ENCODE data around the gene FBXO42.
"Not testable (repeated sequence)": the region's sequence is repeated elsewhere in the genome, so short reads cannot be mapped to it uniquely, and the experiment has no call there.

The FBXO42 gene

DNA sequence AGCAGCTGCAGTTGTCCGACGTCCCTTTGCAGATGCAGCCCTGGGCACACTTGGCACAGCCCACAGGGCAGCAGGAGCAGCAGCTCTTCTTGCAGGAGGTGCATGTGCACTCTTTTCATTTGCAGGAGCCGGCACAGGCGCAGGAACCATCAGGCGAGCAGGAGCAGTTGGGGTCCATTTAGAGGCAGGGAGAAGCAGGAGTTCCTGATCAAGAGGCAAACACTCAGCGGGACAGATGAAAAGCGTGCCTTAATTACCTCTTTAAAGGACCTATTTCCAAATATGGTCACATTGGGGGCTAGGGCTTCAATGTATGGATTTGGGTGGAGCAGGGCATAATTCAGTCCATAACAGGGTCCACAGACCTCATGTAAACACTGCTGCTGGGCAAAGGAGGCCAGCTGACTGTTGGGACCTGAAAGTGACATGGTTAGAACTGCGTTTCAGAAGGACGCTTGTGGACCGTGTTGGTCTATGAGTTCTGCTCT is 111.0 kb downstream of the FBXO42 start:
- no peak for DNase-seq

DNA sequence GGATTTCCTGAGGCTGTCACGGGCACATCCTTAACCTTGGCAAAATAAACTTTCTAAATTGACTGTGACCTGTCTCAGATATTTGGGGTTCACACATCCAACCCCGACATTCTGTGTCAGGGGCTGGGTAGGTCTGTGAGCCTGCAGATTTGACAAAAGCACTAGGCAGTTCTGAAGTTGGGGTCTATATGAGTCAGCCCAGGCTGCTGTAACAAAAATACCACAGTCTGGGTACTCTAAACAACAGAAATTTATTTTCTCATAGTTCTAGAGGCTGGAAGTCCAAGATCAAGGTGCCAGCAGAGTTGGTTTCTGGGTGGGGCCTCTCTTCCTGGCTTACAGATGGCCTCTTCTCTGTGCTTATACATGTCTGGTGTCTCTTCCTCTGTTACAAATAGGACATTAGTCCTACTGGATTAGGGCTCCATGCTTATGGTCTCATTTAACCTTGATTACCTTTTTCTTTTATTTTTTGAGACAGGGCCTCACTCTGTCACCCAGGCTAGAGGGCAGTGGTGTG is 112.2 kb downstream of the FBXO42 start:
- peak; percentile 16 for DNase-seq

DNA sequence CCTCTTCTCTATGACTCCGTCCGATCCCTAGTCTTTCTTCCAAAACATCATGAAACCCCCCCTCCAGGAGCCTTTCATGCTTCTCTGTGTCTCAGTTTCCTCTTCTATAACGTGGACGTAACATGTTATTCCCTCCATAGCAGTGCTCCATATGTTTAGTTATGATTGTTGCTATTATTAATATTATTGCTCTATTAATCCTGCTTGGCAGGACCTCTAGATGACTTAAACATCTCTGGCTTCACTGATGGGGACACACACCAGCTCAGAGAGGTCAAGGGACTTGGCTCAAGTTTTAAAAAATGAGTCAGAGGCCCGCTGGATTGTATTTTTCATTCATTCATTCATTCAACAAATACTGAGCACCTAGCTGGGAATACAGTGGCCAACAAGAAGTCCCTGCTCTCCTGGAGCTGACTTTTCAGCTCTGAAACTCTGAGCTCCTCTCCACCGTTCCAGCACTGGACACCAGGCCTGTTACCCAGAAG is 114.9 kb downstream of the FBXO42 start:
- no peak for DNase-seq

DNA sequence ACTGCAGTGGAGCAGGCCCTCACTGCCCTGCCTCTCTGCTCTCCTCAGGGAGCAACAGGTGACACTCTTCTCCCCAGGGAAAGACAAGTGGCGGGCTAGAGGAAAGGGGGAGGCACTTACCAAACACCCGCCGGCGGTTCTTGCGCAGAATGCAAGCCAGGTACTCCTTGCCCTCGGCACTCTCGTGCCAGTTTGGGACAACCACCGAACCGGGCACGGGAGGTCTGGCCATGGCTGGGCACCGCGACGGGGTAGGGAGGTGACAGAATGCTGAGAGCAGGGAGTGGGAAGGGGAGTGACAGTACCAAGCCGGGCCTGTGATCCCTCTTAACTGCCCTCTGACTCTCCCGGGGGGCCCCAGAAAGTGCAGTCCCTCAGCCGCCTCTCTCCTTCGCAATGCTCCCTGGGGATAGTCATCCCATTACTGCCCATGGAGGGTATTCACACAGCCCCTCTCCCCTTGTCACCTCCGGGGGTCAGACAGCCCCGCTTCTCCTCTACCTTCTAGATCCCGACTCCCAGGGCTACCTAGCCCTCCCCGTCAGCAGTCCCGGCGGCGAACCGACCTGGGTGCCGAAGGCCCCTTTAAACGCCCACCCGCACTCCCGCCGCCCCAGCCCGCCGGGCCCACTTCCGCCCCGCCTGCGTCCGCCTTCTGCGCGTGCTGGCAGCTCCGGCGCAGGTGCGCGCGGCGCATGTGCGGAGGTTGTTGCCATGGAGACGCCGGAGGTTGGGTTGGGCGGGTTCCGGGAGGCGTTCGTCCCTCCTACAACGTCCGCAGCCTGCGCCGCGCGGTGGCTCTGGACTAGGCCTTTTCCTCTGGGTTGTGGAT is 115.6 kb downstream of the FBXO42 start, which contains the start of gene CPLANE2:
TSS of gene CPLANE2 (minus strand) at position 673 of the 832 bp plus-strand sequence. CDS start at position 232, 441 bp downstream.
- peak; percentile 97 for DNase-seq

DNA sequence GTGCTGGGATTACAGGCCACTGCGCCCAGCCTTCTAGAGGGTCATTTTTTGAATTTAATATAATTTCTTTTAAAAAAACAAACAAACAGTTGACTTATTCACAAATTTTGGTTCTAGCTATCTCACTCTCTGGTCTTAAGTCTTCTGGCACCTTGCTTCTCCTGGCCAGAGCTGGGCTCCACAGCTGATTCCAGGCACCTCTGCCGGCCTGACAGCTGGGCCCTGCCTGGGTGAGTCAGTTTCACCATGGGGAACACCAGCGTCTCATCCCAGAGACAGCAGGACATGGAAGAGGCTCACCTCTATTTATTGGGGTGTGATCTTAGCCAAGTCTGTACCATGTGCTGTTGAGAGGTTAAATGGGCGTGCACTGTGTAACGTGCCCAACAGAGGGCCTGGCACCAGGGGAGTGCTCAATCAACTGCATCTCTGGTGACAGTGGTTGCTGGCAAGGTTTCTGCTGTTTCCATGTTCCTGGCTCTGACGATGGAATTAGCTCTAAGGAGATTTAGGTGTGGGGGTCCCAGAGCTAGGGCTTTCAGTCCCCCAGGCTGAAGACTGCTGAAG is 116.3 kb downstream of the FBXO42 start:
- peak; percentile 65 for DNase-seq

DNA sequence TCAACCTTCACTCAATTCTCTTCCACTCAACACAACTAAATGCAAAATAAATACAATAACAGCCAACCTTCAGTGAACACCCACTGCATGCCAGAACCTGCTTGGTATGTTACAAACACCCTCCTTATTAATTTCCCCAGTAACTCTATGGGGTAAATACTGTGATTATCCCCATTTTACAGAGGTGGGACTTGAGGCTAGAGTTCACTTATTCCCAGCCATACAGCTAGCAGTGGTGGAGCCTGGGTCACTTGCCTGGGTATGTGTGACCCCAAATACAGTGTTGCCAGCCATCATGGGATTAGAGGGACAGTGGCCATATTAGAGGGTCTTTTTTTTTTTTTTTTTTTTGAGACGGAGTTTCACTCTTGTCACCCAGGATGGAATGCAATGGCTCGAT is 116.9 kb downstream of the FBXO42 start:
- no peak for DNase-seq

DNA sequence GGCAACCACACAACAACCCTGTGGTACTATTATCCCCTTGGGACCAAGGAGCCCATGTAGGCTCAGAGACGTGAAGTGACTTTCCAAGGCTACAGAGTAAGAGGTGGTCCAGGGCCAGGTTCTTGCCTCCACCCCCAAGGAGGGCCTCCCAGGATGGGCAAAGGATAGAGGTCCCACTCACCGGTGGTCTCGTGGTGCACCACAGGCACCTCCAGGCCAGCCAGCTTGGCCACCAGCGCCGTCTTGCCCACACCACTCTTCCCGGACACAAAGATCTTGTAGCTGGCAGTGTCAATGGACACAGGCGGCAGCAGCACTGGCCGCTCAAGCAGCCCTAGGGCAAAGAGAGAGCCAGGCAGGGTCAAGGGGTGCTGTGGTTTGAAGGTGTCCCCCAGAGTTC is 118.8 kb downstream of the FBXO42 start:
- DNase-seq = no peak

DNA sequence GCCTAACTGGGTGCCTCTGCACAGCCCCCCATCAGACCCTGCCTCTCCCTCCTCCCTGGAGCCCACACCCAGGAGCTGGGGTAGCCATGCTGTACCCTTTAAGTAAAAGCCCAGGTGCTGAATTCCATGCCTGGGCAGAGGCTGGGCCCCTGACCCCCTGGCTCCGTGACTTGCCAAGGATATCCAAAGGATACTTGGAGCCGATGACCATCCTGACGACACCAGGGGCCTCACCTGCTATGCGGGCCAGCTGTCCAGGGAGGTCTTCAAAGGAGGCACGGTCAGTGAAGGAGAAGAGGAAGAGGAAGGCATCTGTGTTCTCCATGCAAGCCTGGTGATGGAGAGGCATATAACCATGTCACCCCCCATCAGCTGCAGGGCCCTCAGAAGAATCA is 120.0 kb downstream of the FBXO42 start:
- no peak for DNase-seq

DNA sequence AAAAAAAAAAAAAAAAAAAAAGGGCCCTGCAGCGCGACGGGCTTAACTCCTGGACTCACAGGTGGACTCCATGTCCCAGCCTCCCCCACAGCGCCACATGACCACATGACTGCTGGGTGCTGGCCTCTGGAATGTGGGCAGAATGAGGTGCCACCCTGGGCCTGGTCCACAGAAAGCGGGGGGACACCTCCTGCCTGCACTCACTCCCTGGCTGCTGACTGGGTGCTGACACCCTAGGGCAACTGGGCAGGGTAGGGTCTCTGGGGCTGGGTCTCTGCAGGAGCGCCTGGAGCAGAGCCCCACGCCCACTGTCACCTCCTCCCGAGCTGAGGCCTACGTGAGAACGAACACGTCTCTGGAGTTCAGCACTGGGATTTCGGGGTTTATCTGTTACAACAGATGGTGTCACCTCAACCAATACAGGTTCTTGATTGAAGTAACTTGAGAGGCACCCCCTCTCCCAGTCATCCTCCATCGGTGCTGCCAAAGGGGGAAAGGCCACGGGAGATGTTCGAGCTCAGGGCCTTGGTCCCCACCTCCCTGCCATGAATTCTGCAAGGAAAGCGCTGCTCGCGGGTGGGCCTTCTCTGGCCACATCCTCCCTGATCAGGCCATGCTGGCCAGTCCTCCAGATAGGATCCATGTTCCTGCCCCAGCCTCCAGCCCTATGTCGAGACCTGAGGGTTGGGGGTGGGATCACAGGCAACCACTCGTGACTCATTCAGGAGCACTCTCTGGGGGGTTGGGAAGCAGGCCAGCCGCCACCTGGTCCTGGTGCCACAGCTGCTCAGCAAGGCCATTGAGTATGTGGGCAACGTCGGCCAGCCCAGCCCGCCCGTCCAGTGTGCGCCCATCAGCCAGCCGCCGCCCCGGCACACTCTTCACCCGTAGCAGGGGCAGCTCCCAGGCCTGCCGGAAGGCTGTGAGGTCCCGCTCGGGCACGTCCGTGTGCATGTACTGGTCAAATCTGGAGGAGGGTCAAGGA is 120.7 kb downstream of the FBXO42 start:
- DNase-seq = no peak

DNA sequence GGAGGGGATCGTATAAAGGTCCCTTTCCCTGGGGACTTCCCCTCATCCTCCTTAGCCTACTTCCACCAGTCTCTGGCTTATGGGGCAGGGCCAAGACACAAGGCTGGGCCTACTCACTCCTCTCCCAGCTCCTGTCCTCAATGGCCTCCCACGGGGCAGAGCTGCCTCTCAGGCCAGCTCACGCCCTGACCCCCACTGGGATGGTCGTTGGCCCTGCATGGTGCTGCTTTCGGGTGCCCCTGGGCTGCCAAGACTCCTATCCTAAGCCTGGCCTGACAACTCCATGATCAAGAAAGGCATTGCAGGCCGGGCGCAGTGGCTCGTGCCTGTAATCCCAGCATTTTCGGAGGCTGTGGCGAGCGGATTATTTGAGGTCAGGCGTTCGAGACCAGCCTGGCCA is 121.5 kb downstream of the FBXO42 start:
- DNase-seq = no peak

DNA sequence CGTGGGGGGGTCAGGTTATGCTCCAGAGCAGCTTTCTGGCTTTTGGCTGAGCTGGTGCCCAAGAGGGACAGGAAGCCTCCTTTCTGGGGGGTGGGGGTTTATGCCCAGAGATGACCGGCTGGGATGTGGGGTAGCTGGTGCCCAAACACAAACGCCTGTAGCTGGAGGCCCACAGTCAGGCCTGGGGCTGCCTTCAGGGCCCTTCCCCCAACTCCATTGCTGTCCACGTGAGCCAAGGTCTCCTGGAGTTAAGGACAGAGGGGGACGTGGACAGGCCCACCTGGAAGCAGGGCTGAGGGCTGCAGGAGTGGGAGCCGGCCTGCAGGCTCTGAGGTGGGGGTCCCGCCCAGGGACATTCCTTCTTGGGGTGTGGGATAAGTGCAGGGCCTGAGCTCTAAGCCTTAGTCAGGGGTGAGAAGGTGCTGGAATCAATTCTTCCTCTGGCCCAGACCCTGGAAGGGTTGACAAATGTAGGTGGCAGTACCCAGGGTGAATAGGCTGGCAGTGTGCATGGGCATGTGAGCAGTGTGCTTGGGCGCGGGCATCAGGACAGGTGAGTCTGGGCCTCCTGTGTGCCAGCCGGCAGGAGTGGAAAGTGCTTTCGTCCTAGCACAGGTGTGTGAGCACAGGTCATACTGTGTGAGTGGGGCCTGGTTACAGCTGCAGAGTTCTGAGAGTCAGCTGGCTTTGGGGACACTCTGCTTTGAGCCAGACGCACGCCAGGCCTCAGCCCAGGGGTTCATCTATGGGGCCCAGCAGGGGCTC is 122.1 kb downstream of the FBXO42 start:
- no peak for DNase-seq

DNA sequence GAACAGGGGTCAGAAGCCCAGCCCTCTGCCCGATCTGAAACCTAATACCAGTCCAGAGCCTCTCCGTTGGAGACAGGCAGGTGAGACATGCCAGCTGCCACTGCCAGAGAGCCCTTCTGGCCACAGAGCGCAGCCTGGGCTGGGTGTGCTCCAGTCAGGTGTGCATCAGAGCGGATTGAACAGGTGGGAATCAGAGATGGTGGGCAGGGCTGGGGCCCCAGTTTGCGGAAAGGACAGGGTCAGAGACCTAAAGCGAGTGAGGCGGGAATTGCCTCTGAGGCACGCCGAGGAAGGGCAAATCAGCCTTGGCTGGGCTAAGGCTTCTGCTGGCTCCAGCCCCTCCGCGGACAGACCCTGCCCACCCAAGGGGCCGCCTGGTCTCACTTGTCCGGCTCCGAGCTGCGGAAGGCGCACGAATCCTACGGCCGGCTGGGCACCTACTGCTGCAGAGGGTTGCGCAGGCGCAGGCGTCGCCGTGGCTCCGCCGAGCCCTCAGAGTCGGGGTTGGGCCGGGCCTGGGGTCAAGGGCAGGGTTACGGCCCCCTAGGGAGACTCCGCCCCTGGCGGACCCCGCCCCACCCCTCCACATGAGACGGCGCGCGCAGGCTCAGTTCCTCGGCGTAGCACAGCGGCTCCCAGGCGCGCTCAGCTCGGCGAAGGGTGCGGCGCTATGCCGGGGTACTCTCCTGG is 125.6 kb downstream of the FBXO42 start:
- no peak for DNase-seq

DNA sequence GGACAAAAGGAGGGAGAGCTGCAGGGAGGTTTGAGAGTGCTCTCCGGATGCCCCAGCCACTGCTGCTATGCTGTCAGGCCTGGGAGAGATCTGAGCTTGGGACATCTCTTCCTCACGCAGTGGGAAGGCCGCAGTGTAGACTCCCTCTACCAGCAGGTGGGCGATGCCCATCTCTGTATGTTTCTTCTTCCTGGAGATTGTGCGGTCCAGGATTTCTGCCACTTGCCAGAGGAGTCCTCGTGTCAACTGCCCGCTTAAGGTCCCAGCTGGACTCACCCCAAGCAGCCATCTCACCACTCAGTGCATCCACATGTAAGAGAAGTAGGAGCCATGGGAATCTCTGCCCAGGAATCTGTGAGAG is 126.2 kb downstream of the FBXO42 start:
- DNase-seq = no peak

DNA sequence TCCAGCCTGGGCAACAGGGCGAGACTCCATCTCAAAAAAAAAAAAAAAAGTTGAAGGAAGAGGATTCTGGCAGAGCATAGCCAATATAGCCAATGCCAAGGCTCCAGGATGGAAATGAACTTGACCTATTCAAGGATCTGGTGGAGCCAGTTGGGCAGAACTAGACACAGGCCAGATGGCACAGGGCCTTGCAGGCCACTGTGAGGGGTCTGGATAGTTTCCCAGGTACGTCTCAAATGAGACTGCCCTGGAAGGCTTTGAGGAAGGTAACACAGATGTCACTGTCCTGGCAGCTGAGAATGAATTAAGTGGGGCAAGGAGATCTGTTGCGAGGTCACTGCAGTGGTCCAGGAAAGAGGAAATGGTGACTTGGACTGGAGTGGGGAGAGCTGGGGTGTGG is 127.8 kb downstream of the FBXO42 start:
- DNase-seq = no peak

DNA sequence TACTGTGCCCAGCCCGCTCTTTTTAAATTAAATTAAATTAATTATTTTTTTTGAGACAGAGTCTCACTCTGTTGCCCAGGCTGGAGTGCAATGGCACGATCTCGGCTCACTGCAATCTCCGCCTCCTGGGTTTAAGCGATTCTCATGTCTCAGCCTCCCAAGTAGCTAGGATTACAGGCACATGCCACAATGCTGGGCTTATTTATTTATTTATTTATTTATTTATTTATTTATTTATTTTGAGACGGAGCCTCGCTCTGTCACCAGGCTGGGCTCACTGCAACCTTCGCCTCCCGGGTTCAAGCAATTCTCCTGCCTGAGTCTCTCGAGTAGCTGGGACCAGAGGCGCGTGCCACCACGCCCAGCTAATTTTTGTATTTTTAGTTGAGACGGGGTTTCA is 129.6 kb downstream of the FBXO42 start:
- DNase-seq = not testable (repeated sequence)

DNA sequence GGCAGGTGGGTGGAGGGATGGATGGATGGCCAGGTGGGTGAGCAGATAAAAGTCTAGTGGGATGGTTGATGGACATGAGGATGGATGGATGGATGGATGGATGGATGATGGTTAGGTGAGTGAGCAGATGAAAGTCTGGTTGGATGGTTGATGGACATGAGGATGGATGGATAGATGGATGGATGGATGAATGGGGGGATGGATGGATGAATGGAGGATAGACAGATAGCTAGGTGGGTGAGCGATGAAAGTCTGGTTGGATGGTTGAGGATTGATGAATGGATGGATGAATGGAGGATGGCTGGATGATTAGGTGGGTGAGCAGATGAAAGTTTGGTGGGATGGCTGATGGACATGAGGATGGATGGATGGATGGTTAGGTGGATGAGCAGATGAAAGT is 130.8 kb downstream of the FBXO42 start:
- DNase-seq = no peak

DNA sequence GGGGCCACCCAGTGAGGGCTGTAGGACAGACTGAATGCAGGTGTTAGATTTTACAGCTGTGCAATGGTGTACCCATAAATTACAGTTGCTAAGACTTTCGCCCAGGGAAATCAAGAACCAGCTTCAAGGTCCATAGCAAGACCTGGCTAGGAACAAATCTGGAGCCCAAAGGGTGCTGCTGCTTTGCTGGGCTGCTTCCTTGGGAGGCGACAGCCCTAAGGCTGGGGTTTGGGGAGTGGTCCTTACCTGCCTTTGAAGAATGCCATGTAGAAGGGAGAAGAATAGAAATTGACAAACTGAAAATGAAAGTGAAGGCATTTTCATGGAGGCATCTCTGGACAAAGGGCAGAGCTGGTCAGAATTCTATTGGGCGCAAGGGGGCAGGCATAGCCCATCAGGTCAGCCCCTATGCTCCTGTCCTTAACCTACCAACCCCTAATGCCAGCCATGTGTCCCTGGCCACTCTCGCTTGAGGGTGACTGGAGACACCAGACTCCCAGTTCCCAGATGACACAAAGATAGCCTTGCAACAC is 132.2 kb downstream of the FBXO42 start:
- no peak for DNase-seq

DNA sequence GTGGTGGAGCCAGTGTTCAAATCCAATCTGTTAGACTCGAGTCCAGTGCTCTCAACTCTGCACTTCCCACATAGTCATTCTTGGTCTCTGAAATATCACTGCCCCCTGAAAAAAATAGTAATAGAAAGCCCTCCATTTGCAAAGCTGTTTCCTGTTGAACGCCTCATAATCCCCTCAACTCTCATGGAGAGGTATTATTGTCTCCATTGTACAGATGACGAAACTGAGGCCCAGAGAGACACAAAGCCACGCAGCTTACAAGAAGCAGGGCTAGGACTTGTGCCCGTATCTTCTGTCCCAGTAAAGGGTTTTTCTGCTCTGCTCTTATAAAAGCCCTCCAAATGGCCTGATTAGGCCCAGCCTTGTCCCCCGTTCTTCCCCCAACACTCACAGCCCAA is 133.6 kb downstream of the FBXO42 start:
- DNase-seq = no peak

DNA sequence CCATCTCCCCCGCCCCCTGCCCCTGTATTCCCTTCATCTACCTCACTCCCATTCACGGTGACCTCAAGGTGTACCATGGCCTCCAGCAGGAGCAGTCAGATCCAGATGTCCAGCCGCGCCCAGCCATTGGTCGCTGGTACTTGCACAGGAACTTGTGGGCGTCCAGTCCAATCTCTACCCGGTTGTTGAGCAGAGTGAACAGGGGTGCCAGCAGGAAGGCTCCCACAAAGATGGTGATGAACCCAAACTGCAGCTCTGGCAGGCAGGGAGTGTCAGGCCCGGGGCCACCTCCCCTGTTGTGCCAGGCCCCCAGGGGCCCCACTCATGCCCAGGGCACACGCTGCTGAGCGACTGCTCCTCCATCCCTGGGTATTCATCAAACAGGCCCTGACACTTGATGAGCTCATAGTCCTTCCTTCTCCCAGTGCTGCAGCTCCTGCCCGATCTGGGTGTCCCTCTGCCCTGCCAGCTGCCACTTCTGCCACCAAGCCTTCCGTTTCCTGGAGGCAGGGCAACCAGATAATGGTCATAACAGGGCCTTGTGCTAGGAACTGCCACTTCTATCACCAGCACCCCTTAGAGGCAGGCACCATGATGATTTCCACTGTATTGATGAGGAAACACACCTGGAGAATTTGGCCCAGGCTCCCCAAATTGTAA is 134.1 kb downstream of the FBXO42 start:
- no peak for DNase-seq

DNA sequence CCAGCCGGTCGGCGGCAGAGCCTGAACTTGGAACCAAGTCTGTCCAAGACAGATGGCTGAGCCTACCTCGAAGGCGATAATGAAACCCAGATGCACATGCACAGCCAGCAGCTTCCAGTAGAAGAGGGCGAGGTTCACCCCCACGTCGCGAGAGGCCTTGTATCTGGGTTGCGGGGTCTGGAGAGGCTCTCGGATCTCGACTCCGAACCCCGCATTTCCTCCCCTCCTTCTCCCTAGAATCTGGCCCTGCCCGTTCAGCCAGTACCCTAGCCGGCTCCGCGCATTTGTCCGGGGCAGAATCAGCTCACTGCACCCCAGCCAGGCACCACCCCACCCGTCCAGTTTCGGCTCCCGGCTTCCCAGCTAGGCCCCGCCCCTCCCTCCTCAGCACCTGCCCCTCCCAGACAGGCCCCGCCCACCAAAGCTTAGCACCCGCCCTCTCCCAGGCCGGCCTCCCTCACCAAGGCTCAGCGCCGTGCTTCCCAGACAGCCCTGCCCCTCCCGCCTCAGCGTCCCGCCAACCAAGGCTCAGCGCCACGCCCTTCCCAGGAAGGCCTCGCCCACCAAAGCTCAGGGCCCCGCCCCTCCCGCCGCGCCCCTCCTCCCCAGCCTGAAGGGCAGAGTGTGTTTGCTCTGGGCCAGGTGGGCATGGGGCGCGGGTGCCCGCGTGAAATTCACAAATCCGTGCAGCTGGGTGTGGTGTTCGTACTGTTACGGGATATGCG is 135.1 kb downstream of the FBXO42 start:
- DNase-seq = peak; percentile 96
